HG03025 (cell line): ENCODE measurements around the gene SHOX.

Experiments used
- ATAC-seq: cut with Tn5 transposase; IDR thresholded peaks from one replicate; pipeline ENCODE4 v1.9.1; 2021; ENCODE audit warnings: mild to moderate bottlenecking, moderate library complexity; ENCODE audit not compliant: unreplicated experiment, low FRiP score

Gene SHOX

DNA sequence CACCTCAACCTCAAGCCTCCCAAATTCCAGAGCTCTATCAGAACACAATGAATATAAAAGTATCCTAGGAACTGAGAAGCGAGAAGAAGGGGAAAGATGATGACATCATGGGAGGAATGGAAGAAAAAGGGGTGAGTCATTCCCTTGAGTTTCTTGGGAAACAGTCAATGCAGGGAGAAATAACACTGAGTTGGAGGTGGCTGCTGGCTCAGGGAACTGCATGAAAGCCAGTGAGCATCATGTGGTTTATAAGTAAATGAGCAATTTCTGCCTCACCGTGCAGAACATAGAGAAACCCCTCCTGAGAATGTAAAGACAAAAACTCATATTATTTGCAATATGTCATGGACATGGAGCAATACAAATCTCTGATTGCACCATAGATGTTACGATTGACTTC is 73.3 kb downstream of the SHOX start:
- no peak for ATAC-seq
